HEK293T (cell line): ENCODE data around the gene BCL2.

Experiments
- BHLHE40 ChIP-seq: fragments of 450-650 bp; IDR thresholded peaks from 2 replicates; pipeline ENCODE4 v1.6.1; 2016; ENCODE audit warnings: mild to moderate bottlenecking, moderate library complexity, borderline replicate concordance
- ELF4 ChIP-seq: fragments of 450-650 bp; IDR thresholded peaks from 2 replicates; pipeline ENCODE4 v1.6.1; 2017; ENCODE audit warnings: antibody characterized with exemption
- FOXK2 ChIP-seq: fragments of 450-650 bp; IDR thresholded peaks from 2 replicates; pipeline ENCODE4 v1.6.1; 2016; ENCODE audit warnings: mild to moderate bottlenecking
- HDGF ChIP-seq: fragments of 450-650 bp; IDR thresholded peaks from 2 replicates; pipeline ENCODE4 v1.6.1; 2017; ENCODE audit warnings: antibody characterized with exemption, borderline replicate concordance
- LEF1 ChIP-seq: fragments of 450-650 bp; IDR thresholded peaks from 2 replicates; pipeline ENCODE4 v1.6.1; 2017; ENCODE audit warnings: mild to moderate bottlenecking, borderline replicate concordance
- SP1 ChIP-seq: fragments of 450-650 bp; IDR thresholded peaks from 2 replicates; pipeline ENCODE4 v1.6.1; 2017
- TARDBP ChIP-seq: fragments of 450-650 bp; IDR thresholded peaks from 2 replicates; pipeline ENCODE4 v1.6.1; 2016

GRCh38 chr18:63131106-63131958, 188.2 kb downstream of the BCL2 start:
- TF ChIP-seq BHLHE40 = no peak
- TF ChIP-seq ELF4 = no peak
- no peak for TF ChIP-seq LEF1
- TF ChIP-seq FOXK2 = no peak
- TF ChIP-seq SP1 = no peak
- no peak for TF ChIP-seq TARDBP
- no peak for TF ChIP-seq HDGF
